ENCODE results near the gene ZRANB2. TPM values are rescaled to one million over a fixed set of nuclear protein-coding genes. Genes with fewer than 3 reads are reported as not detected.

ZRANB2 gene
- polyA plus RNA-seq, 3 donors = 21.3 to 42.1 (median 22.9) TPM

- Mint-ChIP-seq H3K4me3 (no peak overlapping the region), H3K4me1 (no peaks in the 10 kb centered on the region), H3K9me3 (peaks cover 0 to 6% (median 3%) of the 10 kb centered on the region in 7 donors), H3K36me3 (no peaks in the 10 kb centered on the region), H3K27me3 (ENCODE audit: low read depth in 3 of 3) (no peaks in the 10 kb centered on the region), H3K27ac (no peak overlapping the region)
- Histone ChIP-seq H3K9me3 (replicated peaks in 1 of 2; ENCODE audit: control insufficient read depth in 1 of 2, insufficient read depth in 1 of 2, low read length in 2 of 2) (no peaks in the 10 kb centered on the region), H3K4me2 (replicated peaks; ENCODE audit: extremely low read depth, low read length, poor library complexity, severe bottlenecking) (no peak overlapping the region), H3K4me1 (ENCODE audit: control insufficient read depth in 1 of 2, insufficient read depth in 2 of 2, low read length in 2 of 2) (no peaks in the 10 kb centered on the region), H3K27me3 (ENCODE audit: control insufficient read depth in 2 of 2, insufficient read depth in 2 of 2, low read length in 2 of 2) (no peaks in the 10 kb centered on the region), H3K9ac (ENCODE audit: insufficient read depth, low read length, poor library complexity, severe bottlenecking) (no peak overlapping the region), H3K27ac (ENCODE audit: low read depth in 1 of 2, low read length in 2 of 2) (no peak overlapping the region), H3K36me3 (replicated peaks in 1 of 2; ENCODE audit: control insufficient read depth in 1 of 2, insufficient read depth in 2 of 2, low read length in 2 of 2) (no peaks in the 10 kb centered on the region), H3K4me3 (replicated peaks in 1 of 3; ENCODE audit: low read depth in 2 of 3, low read length in 3 of 3) (no peak overlapping the region), H3K79me2 (ENCODE audit: insufficient read depth, low read length) (no peaks in the 10 kb centered on the region), H4K20me1 (ENCODE audit: insufficient read depth, low read length) (no peaks in the 10 kb centered on the region), H2AFZ (ENCODE audit: insufficient read depth, low read depth, low read length, poor library complexity, severe bottlenecking) (no peak overlapping the region)
- no peak for DNase-seq
- no peak for TF ChIP-seq CTCF (IDR thresholded peaks at IDR 0.05)
- intact Hi-C loops (cut with micrococcal nuclease) = no loop called here
- WGBS (ENCODE audit: insufficient coverage) = 100% methylated on average over 3 of the region's 8 CpGs
Measured at GRCh38 chr1:71106658-71107322, 26.0 kb upstream of the ZRANB2 start.

GRCh38 chr1:71104417-71104816 is 23.6 kb upstream of the ZRANB2 start:
- H3K9me3 ChIP-seq (replicated peaks in 1 of 2; ENCODE audit: control insufficient read depth in 1 of 2, insufficient read depth in 1 of 2, low read length in 2 of 2) = no peaks in the 10 kb centered on the region
- Mint-ChIP-seq H3K4me1 (no peaks in the 10 kb centered on the region), H3K27ac (no peak overlapping the region), H3K36me3 (no peaks in the 10 kb centered on the region), H3K4me3 (no peak overlapping the region), H3K9me3 (peaks cover 0 to 5% (median 3%) of the 10 kb centered on the region in 7 donors), H3K27me3 (ENCODE audit: low read depth in 3 of 3) (no peaks in the 10 kb centered on the region)
- no peak for DNase-seq
- no peak overlapping the region for H3K9ac ChIP-seq (ENCODE audit: insufficient read depth, low read length, poor library complexity, severe bottlenecking)
- H4K20me1 ChIP-seq (ENCODE audit: insufficient read depth, low read length) = no peaks in the 10 kb centered on the region
- no peaks in the 10 kb centered on the region for H3K27me3 ChIP-seq (ENCODE audit: control insufficient read depth in 2 of 2, insufficient read depth in 2 of 2, low read length in 2 of 2)
- no peak overlapping the region for H3K27ac ChIP-seq (ENCODE audit: low read depth in 1 of 2, low read length in 2 of 2)
- no peaks in the 10 kb centered on the region for H3K4me1 ChIP-seq (ENCODE audit: control insufficient read depth in 1 of 2, insufficient read depth in 2 of 2, low read length in 2 of 2)
- no peak for TF ChIP-seq CTCF (IDR thresholded peaks at IDR 0.05)
- H3K4me2 ChIP-seq (replicated peaks; ENCODE audit: extremely low read depth, low read length, poor library complexity, severe bottlenecking) = no peak overlapping the region
- no peak overlapping the region for H2AFZ ChIP-seq (ENCODE audit: insufficient read depth, low read depth, low read length, poor library complexity, severe bottlenecking)
- intact Hi-C loops (cut with micrococcal nuclease) = no loop called here
- 100% methylated on average over 1 of the region's 4 CpGs for WGBS (ENCODE audit: insufficient coverage)
- H3K4me3 ChIP-seq (replicated peaks in 1 of 3; ENCODE audit: low read depth in 2 of 3, low read length in 3 of 3) = no peak overlapping the region
- H3K79me2 ChIP-seq (ENCODE audit: insufficient read depth, low read length) = no peaks in the 10 kb centered on the region
- no peaks in the 10 kb centered on the region for H3K36me3 ChIP-seq (replicated peaks in 1 of 2; ENCODE audit: control insufficient read depth in 1 of 2, insufficient read depth in 2 of 2, low read length in 2 of 2)
